Measurements from ENCODE around the gene NOD2. TPM values are rescaled to one million over a fixed set of nuclear protein-coding genes. Genes with fewer than 3 reads are reported as not detected.

Gene NOD2
- total RNA-seq, 4 donors from 2014 or later = 10.5 to 28.1 (median 21.6) TPM

GRCh38 chr16:50685462-50686063, 7.8 kb upstream of the NOD2 start:
- Histone ChIP-seq H3K4me3 (no peak overlapping the region), H3K9me3 (no peaks in the 10 kb centered on the region), H3K4me1 (peaks cover 0 to 22% (median 14%) of the 10 kb centered on the region in 3 donors), H3K27ac (peak overlapping the region; percentile 19 to 66 (median 46)), H3K36me3 (no peaks in the 10 kb centered on the region), H3K27me3 (no peaks in the 10 kb centered on the region)
- TF ChIP-seq, protein P1, sequence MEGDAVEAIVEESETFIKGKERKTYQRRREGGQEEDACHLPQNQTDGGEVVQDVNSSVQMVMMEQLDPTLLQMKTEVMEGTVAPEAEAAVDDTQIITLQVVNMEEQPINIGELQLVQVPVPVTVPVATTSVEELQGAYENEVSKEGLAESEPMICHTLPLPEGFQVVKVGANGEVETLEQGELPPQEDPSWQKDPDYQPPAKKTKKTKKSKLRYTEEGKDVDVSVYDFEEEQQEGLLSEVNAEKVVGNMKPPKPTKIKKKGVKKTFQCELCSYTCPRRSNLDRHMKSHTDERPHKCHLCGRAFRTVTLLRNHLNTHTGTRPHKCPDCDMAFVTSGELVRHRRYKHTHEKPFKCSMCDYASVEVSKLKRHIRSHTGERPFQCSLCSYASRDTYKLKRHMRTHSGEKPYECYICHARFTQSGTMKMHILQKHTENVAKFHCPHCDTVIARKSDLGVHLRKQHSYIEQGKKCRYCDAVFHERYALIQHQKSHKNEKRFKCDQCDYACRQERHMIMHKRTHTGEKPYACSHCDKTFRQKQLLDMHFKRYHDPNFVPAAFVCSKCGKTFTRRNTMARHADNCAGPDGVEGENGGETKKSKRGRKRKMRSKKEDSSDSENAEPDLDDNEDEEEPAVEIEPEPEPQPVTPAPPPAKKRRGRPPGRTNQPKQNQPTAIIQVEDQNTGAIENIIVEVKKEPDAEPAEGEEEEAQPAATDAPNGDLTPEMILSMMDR (IDR thresholded peaks at IDR 0.05) = peak in 1 of 6 experiments; percentile 32
- TF ChIP-seq POLR2A (IDR thresholded peaks at IDR 0.05) = no peak
- no peak for DNase-seq
- intact Hi-C loops (cut with DNase I) = no loop called here
- 52 to 72% methylated on average over 8 of the region's 8 CpGs for WGBS, 2 donors

DNA sequence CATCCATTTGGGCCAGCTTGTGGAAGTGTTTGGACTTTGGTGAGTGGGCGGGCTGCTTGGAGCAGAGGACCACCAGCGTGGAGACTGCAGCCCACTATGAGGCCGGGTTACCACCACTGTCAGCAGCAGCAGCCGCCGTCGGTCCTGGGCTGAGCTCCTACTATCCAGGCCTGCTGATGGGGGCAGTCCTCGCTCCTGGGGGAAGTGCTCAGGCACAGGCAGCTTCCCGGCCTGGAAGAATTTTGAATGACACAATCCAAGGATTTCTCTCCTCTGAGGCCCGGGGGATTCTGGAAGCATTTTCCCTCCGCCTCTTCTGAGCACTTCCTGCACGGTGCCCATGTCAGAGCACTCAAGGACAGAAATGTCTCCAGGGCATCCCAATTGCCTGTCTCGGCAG, 5.3 kb upstream of the NOD2 start:
- no peak for DNase-seq
- TF ChIP-seq POLR2A (IDR thresholded peaks at IDR 0.05) = no peak
- TF ChIP-seq, protein P1 (IDR thresholded peaks at IDR 0.05) = no peak

DNA sequence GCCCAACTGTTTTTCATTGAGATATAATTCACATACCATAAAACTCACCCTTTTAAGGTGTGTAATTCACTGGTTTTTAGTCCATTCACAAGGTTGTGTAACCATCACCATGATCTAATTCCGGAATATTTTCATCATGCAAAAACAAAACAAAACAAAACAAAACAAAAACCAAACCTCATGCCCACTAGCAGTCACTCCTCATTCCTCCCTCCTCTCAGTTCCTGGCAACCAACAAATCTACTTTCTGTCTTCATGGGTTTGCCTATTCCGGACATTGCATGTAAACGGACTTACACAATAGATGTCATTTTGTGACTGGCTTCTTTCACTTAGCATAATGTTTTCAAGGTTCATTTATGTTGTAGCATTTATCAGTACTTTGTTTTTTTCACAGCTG, 4.5 kb upstream of the NOD2 start:
- TF ChIP-seq, protein P1 (IDR thresholded peaks at IDR 0.05) = no peak
- no peak for TF ChIP-seq POLR2A (IDR thresholded peaks at IDR 0.05)
- no peak overlapping the region for H3K27ac ChIP-seq
- no peak overlapping the region for H3K4me3 ChIP-seq
- 50 to 61% methylated on average over 3 of the region's 3 CpGs for WGBS, 2 donors
- intact Hi-C loops (cut with DNase I) = no loop called here
- peaks cover 7 to 34% (median 18%) of the 10 kb centered on the region in 3 donors for H3K4me1 ChIP-seq
- no peaks in the 10 kb centered on the region for H3K9me3 ChIP-seq
- no peaks in the 10 kb centered on the region for H3K36me3 ChIP-seq
- no peak for DNase-seq
- no peaks in the 10 kb centered on the region for H3K27me3 ChIP-seq

More for the DNA sequence above, 5.3 kb upstream of the NOD2 start:
- no peaks in the 10 kb centered on the region for H3K36me3 ChIP-seq
- no peaks in the 10 kb centered on the region for H3K27me3 ChIP-seq
- H3K4me1 ChIP-seq = peaks cover 0 to 26% (median 14%) of the 10 kb centered on the region in 3 donors
- no peaks in the 10 kb centered on the region for H3K9me3 ChIP-seq
- intact Hi-C loops (cut with DNase I) = no loop called here
- no peak overlapping the region for H3K27ac ChIP-seq
- WGBS, 2 donors = 32 to 59% methylated on average over 5 to 6 of the region's 12 CpGs
- no peak overlapping the region for H3K4me3 ChIP-seq

- 84 to 94% methylated on average over 2 of the region's 2 CpGs for WGBS, 2 donors
- no peak overlapping the region for H3K27ac ChIP-seq
- H3K27me3 ChIP-seq = no peaks in the 10 kb centered on the region
- peaks cover 8 to 37% (median 16%) of the 10 kb centered on the region in 3 donors for H3K4me1 ChIP-seq
- H3K4me3 ChIP-seq = no peak overlapping the region
- TF ChIP-seq, protein P1 (IDR thresholded peaks at IDR 0.05) = no peak
- TF ChIP-seq POLR2A (IDR thresholded peaks at IDR 0.05) = no peak
- no peaks in the 10 kb centered on the region for H3K36me3 ChIP-seq
- DNase-seq = no peak
- H3K9me3 ChIP-seq = no peaks in the 10 kb centered on the region
- intact Hi-C loops (cut with DNase I) = no loop called here
Observed at GRCh38 chr16:50690177-50690576, 3.2 kb upstream of the NOD2 start.

GRCh38 chr16:50692644-50692998, 785 bp upstream of the NOD2 start:
- Histone ChIP-seq H3K27me3 (no peaks in the 10 kb centered on the region), H3K4me1 (peaks cover 25 to 50% (median 33%) of the 10 kb centered on the region in 3 donors), H3K27ac (no peak overlapping the region), H3K9me3 (no peaks in the 10 kb centered on the region), H3K4me3 (no peak overlapping the region), H3K36me3 (no peaks in the 10 kb centered on the region)
- no peak for DNase-seq
- no peak for TF ChIP-seq POLR2A (IDR thresholded peaks at IDR 0.05)
- TF ChIP-seq, protein P1 (IDR thresholded peaks at IDR 0.05) = no peak
- intact Hi-C loops (cut with DNase I) = no loop called here
- 80 to 82% methylated on average over 4 of the region's 4 CpGs for WGBS, 2 donors
